Dedifferentiated amniotic fluid mesenchymal stem cell (primary cell): ENCODE results near the gene ACTR1B.
"Not testable (repeated sequence)": the region's sequence is repeated elsewhere in the genome, so short reads cannot be mapped to it uniquely, and the experiment has no call there.

Source experiments
- DNase-seq: peaks from one replicate; pipeline ENCODE4 v3.0.0-alpha.2; 2016; ENCODE audit errors: extremely low spot score

The ACTR1B gene

DNA sequence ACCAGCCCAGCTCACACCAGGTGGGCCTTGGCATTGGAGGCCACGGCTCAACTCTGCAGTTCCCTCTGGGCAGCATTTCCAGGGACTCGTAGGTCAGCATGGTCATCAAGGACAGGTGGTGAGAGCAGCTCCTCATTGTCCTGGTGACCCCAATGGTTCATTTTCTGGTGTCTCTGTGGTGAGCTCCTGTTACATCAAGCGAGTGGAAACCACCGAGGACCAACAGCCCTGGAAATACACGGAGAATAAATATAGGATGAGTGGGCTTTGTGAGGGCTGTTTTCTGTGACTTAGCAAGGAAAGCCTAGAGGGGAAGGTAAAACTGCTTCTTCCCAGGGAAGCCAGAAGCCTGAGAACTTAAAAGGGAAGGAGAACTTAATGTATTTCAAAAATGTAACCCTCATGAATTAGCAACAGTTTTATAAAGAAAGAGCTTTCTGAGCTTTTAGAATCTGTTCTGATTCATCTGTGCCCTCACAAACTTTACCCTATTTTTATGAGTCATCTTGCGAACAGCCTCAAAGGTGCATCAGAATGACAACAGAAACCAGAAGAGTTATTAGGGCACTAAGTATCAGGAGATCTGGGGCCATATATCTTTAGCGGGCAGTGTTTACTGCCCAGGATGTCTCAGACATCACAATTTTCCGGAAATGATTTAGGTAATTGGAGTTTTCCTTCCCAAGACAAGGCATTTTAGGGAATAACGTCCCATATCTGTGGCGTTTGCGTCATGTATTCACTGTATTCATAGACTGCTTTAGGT is 24.4 kb upstream of the ACTR1B start:
- DNase-seq: no peak

DNA sequence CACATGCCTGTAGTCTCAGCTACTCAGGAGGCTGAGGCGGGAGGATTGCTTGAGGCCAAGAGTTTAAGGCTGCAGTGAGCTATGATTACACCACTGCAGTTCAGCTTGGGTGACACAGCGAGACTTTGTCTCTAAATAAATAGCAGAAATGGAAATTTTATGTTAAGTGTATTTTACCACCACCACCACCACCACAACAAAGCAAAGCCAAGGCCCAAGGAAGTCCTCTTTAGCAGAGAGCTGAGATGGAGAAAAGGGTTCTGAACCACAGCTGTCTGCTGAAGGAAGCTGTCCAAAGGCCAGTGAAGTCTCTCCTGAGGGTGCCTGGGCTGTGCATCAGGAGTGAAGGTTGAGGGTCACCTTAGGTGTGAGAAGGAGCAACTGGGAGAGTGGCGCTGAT is 23.4 kb upstream of the ACTR1B start:
- DNase-seq: not testable (repeated sequence)

DNA sequence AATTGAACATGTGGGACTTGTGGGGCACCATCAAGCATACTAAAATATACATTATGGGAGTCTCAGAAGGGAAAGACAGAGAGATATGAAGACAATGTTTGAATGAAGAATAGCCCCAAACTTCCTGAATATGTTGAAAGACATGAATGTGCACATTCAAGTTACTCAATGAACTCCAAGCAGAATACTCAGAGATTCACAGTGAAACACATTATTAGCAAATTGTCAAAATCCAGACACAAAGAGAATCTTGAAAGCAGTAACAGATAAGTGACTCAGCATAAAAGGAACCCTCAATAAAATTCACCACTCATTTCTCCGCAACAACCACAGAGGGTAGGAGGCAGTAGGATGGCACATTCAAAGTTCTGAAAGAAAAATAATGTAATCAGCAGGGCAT is 14.5 kb upstream of the ACTR1B start:
- DNase-seq: no peak

DNA sequence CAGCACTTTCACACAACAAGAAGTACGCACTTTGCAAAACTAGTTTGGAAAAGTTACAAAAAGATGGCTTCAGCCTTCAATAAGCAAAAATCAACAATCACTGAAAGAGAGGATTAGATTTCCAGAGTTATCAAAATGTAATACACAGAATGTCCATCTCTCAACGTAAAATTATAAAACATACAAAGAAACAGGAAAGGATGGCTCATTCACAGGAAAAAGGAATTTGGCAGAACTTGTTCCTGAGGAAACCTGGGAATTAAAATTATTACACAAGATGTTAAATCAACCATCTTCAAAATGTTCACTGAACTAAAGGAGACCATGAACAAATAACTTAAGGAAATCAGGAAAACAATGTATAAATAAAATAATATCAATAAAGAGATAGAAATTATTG is 13.6 kb upstream of the ACTR1B start:
- DNase-seq: no peak

DNA sequence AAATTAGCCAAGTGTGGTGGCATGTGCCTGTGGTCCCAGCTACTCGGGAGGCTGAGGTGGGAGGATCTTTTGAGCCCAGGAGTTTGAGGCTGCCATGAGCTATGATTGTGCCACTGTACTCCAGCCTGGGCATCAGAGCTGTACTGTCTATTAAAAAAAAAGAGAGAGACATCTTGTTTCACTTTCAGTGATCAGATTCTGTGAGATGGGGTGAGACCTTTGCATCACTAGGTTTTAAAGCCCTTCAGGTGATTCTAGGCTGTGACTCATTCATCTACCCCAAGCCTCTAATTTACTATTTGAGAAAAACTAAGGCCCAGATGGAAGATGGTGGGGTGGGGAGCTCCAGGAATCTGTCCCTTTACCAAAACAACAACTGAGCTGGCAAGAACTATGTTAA is 12.8 kb upstream of the ACTR1B start:
- DNase-seq: no peak

DNA sequence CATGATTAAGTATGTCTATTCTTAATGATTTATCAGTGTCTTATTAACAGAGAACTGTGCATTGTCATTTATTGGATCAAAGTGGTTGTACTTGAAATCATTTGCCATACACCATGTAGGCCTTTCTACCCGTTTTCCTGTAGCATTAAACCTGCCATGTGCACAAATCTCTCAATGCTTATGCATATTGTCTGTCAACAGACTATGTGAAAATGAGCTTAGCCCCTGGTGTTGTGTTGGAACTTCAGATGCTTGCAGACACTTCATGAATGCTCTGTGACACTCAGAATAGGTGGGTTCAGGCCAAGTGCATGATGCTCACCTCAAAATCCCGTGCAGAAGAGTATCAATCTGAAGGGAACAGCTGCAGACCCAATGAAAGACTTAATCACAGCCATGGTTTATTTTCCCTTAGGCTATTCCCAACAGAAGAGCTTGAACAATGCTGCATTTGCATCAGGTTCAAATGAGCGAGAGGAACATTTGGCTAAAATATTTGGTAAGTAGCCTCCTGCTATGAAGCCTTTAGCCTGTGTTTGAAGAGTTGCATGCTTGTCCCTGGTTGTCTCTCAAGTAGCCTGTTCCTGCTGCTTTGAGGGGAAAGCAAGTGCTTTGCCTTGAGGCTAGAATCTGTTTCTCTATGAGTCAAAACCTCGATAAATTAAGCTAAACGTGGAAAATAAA is 11.7 kb upstream of the ACTR1B start:
- no peak for DNase-seq

DNA sequence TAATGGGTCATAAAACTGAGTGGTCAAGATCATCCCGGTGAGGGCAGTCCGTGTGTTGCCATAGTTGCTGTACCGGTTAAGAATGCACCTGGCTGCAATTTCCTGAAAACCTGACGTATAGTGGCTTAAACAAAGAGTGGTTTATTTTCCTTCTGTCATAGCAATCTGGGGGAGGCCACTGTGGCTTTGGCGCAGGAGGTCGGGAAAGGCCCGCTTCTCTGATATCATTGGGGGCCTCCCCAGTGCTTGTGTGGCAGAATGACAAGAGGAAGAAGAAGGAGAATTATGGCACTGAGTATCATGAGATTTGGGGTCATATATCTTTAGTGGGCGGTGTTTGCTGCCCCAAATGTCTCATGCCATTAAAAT is 10.1 kb upstream of the ACTR1B start:
- DNase-seq: no peak

DNA sequence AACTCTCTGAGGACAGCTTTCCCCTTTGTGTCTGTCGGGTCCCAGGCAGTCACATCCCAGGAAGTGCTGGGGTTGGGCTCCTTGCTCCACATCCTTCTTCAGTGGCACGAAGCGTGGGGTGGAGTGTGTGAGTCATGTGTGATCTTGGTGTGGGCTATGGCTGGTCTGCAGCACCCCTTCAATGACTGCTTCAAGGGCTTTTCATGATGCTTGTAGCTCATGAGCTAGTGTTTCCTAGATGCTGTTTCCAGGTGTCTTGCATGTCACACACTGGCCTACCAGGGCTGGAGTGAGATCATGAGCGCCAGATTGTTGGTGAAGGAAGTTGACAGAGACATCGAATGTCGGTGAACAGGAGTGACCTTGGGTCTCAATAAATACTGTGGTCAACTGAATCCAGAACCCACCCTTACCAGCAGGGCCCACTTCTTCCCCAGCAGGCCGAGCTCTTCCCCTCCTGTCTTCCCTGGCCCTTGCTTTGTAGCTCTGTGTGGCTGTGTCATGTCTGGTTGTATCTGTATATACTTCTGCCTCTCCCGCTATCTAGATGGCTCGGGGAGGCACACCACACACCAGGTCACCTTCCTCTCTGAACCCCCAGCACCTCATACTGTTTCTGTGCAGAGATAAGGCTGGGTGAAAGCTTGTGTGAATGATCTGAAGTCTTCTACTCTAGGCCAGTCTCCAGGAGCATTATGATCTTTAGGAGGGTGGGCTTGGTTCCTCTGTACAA is 9.5 kb upstream of the ACTR1B start:
- no peak for DNase-seq

DNA sequence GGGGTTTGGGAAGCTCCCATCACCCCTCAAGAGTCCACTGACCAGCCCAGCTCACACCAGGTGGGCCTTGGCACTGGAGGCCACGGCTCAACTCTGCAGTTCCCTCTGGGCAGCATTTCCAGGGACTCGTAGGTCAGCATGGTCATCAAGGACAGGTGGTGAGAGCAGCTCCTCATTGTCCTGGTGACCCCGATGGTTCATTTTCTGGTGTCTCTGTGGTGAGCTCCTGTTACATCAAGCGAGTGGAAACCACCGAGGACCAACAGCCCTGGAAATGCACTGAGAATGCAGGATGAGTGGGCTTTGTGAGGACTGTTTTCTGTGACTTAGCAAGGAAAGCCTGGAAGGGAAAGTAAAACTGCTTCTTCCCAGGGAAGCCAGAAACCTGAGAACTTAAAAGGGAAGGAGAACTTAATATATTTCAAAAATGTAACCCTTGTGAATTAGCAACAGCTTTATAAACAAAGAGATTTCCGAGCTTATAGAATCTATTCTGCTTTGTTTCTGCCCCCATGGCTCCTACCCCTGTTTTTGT is 8.8 kb upstream of the ACTR1B start:
- DNase-seq: not testable (repeated sequence)

DNA sequence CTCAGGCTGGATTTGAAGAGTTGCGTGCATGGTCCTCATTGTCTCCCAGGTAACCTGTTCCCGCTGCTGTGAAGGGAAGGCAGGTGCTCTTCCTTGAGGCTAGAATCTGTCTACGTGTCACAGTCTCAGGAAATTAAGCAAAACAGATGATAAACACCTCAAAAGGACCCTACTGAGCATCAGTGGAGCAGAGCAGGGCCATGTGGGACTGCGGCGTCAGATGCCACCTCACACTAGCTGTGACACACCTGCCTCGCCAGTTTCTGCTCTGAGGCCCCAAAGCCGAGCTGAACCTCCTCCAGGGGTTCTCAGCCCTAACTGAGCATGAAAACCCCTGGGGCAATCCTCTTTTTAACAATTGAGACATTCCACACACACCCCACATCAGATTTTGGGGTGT is 7.7 kb upstream of the ACTR1B start:
- no peak for DNase-seq

DNA sequence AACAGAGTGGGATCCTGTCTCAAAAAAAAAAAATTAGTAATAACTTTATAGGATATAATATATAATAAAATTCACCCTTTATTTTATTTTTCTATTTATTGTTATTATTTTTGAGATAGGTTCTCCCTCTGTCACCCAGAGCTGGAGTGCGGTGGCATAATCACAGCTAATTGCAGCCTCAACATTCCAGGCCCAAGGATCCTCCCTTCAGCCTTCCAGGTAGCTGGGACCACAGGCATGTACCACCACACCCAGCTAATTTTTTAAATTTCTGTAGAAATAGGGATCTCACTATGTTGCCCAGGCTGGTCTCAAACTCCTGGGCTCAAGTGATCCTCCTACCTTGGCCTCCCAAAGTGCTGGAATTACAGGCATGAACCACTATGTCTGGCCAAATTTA is 6.6 kb upstream of the ACTR1B start:
- no peak for DNase-seq

DNA sequence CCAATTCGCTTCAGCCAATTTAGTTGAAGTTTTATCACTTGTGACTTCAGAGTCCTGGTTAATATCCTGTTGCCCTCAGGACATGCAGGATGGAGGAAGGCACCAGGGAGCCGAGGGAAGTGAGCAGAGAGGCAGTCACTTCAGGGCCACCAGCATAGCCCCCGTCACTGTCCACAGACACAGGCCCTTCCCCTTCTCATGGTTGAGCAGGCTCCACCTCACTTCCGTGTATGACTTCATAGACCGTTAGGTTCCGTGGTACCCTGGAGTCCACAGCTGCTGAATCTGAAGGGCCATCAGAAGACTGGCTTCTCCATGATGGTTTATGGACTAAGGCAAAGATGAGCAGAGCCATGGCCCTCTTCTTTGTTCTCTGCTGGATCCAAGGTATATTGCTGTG is 5.6 kb upstream of the ACTR1B start, which contains the start of gene C2orf92:
TSS of gene C2orf92 (plus strand) at position 266 of the 400 bp plus-strand sequence. CDS start at position 342, 76 bp downstream.
- no peak for DNase-seq

DNA sequence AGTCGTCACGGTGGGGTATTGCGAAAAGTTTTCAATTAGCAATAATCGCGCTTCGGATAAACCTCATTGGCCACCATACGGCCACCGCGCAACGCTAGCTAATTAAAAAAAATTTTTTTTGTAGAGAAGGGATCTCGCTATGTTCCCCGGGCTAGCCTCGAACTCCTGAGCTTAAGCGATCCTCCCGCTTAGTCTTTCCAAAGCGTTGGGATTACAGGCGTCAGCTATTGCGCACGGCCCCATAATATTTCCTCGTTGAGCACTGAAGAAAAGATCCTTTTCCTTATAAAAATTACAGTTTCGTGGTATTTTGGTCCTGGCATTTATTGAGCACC is 759 bp upstream of the ACTR1B start:
- no peak for DNase-seq

DNA sequence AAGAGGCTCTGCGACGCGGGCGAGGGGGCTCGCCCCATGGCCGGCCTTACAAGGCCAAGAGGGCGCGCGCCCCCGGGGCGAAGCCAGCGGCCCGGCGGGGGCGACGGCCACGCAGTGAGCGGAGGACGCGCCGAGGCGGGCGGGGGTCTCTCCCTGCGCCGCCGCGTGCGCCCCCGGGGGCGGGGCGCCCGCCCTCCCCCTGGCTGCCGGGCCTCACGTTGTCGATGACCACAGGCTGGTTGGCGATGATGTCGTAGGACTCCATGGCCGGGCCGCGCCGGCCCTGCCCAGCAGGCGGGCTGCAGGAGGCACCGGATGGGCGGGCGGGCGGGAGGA is 250 bp downstream of the ACTR1B start:
- DNase-seq: no peak

DNA sequence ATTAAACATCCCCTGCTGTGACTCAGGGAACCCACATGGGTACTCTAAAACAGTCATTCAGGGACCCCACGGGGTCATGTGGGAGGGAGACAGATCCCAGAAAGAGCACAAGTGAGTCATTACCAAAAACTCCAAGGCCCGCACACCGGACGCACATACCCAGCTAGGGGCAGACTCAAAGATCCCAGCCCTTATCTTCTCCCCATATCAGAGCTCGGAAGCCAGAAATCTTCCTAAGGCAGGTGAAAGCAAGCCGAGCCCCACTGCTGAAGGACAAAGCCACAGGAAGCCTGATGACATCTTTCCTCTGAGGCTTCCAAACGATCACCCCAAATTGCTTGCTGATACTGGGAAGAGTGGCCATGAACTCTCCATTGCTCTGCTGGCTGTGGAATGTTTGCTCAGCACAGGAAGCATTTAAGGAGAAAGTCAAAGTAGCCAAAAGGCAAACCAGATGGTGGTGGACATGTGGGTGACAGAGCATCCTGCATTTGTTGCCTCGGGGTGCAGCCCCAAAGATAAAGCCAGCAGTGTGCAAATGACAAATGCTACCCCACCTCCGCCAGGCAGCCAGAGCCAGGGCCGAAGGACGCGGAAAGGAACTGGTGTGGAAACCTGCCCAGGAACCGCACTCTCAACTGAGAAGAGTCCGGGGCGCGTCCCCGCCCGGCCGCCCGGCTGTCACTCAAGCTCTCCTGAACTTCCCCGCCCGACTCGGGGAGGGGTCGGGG is 784 bp downstream of the ACTR1B start:
- DNase-seq: peak; percentile 58

DNA sequence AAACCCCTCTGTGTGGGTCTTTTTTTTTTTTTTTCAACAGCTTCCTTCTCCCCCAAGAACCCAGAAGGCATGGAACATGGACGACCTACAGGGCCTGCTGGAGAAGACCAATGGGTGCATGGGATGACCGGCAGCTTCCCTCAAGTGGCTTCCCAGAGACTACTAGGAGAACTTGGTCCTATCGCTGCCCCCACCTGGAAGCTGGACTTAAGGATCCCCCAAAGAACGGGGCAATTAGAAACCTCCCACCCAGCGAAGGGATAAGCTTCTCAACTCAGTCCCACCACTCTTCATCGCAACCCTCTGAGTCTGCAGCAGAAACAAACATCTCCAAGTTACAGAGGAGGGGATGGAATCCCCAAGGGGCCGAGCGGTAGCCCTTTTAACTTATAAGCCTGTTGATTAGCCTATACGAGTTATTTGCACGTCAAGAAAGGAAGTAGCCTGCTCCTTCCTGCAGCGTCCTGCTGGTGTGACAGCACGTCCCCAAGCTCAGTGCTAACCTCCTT is 1.4 kb downstream of the ACTR1B start:
- DNase-seq: no peak

DNA sequence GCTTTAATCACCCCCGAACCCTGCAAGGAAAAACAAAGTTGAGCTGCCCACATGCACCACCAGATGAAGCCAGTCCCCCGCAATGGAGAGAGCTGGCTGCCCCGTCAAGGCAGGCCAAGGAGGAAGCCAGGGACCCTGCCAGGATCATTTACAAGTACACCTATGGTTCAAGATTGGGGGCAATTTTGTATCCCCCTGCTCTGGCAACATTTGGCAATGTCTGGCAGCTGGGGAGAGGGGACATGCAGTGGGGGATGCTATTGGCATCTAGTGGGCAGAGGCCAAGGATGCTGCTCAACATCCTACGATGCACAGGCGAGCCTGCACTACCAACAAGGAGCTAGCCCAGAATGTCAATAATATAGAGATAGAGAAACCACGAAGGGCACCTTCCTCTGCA is 1.9 kb downstream of the ACTR1B start:
- no peak for DNase-seq

DNA sequence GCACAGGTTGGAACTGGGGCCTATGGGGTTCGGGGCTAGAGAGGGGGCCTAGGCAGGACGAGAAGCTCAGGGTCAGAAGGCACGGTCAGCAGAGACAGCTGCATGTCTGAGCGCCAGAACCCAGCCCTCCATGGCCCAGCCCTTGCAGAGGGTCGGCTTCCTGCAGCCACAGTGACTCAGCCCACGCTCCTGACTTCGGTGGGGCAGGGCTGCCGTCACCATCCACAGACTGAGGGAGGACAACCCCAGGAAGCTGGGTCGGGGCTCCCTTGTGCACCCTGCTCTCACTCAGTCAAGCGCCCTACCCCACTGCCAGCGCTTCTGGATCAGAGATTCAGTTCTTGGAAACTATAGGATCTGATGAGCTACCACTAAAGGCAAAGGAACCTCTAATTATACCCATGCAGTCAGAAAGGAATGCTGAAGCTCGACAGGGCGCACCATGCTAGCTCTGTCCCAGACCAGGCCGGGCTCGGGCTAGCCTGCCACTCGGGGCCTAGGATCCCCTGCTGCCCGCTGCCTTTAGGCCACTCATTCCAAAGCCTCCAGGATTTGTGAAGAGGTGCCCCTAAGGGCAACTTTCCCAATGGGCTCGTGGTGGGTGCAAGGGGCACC is 3.0 kb downstream of the ACTR1B start:
- no peak for DNase-seq

DNA sequence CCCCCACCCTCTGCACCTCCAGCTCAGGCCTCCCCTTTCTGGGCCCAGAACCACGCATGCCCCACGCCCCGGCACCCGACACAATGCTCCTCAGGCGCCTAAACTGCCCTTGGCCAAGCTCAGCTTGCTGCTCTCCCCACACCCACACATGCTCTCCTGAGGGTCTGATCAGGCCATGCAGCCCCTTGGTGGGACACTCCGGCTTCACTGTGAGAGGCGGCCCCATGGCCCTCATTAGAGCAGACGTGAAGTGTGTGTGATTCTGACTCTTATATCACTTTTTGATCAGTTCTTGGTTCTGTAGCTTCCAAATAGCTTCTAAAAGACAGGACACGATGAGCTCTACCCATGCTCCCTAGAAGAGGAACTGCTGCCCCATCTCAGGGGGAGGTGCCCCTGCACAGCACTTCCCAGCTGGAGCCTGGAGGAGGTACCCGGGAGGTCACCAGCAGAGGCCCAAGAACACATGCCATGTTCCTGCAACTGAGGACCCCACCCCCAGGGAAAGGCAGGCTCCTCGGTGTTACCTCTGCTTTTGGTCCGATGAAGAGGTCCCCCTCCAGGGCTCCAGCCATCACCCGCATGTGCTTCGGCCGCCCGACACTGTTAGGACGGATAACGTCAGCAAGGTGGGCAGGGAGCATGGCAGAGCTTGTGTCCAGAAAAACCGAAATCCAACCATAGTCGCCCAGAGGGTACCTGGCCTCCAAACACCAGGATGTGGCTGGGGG is 3.6 kb downstream of the ACTR1B start:
- DNase-seq: no peak

DNA sequence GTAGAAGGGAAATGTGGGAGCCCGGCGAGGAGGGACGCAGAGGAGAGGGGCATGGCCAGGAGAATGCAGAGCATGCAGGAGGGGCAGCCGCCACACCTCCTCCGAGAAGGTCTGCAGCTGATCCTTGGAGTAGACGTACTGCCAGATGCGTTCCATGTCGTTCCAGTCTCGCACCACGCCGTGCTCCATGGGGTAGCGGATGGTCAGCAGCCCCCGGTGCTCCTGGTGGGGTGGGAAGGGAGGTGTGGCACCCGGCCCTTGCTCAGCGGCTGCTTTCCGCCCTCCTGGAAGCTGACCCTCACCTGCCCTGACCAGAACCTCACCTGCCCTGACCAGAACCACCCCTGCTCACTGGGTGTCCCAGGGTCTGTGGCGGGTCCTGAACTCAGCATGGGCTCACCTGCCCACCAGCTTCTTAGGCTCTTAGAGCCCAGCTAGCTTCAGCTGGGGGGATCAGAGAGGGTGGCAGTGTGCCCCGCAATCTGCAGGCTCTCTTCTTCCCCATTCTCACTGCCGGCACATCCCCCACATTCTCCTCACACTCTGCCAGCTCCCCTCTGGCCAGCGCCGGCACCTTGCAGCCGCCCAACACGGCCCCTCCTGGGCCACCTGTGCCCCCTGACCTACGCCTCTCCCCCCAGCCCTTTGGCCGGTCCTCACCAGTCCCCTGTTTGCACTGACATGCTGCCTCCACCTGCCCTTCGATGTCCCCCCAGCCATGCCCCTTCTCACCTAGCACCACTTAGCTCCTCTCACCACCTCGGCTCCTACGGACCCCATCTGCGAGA is 4.4 kb downstream of the ACTR1B start:
- no peak for DNase-seq
